Loucy (cell line): Measurements from ENCODE around the gene HSPA12B.
A peak's percentile ranks its signal among the peaks of the same experiment; 100 is the strongest.

Experiments used
- H2AFZ ChIP-seq: fragments of 200-600 bp; sonication (generic); 2 replicates; pipeline ENCODE4 v1.6.0; 2016; ENCODE audit warnings: antibody characterized with exemption, mild to moderate bottlenecking, low read length, moderate library complexity
- H3F3A ChIP-seq: fragments of 200-600 bp; 2 replicates; pipeline ENCODE4 v1.6.0; 2016; ENCODE audit warnings: antibody characterized with exemption, low read depth, mild to moderate bottlenecking
- H3K27me3 ChIP-seq: fragments of 200-600 bp; sonication (generic); 2 replicates; pipeline ENCODE4 v1.6.1; 2014; ENCODE audit warnings: low read length, mild to moderate bottlenecking; ENCODE audit not compliant: insufficient read depth, poor library complexity, severe bottlenecking
- H3K36me3 ChIP-seq: fragments of 200-600 bp; sonication (generic); 2 replicates; pipeline ENCODE4 v1.6.1; 2016; ENCODE audit warnings: low read length; ENCODE audit not compliant: insufficient read depth
- H3K4me1 ChIP-seq: fragments of 200-600 bp; sonication (generic); 2 replicates; pipeline ENCODE4 v1.5.1; 2014; ENCODE audit warnings: low read length, mild to moderate bottlenecking; ENCODE audit not compliant: insufficient read depth, poor library complexity, severe bottlenecking
- H3K4me2 ChIP-seq: fragments of 200-600 bp; sonication (generic); 2 replicates; pipeline ENCODE4 v1.6.0; 2014; ENCODE audit warnings: antibody characterized with exemption, low read length, low read depth, mild to moderate bottlenecking; ENCODE audit not compliant: poor library complexity, severe bottlenecking
- H3K4me3 ChIP-seq: fragments of 200-600 bp; sonication (generic); 2 replicates; pipeline ENCODE4 v1.5.1; 2014; ENCODE audit warnings: low read length, mild to moderate bottlenecking, mixed read lengths; ENCODE audit not compliant: poor library complexity, severe bottlenecking
- H3K79me2 ChIP-seq: fragments of 200-600 bp; sonication (generic); 2 replicates; pipeline ENCODE4 v1.6.1; 2014; ENCODE audit warnings: low read length; ENCODE audit not compliant: insufficient read depth
- H3K9ac ChIP-seq: fragments of 200-600 bp; sonication (generic); 2 replicates; pipeline ENCODE4 v1.6.0; 2014; ENCODE audit warnings: mild to moderate bottlenecking, low read depth, low read length, moderate library complexity; ENCODE audit not compliant: poor library complexity, severe bottlenecking
- H3K9me2 ChIP-seq: fragments of 200-600 bp; sonication (generic); replicated peaks from 2 replicates; pipeline ENCODE4 v1.6.1; 2016; ENCODE audit warnings: low read depth, low read length, mixed read lengths
- H3K9me3 ChIP-seq: fragments of 200-600 bp; sonication (generic); 2 replicates; pipeline ENCODE4 v1.6.1; 2014; ENCODE audit warnings: mild to moderate bottlenecking, antibody characterized with exemption, low read length, low read depth; ENCODE audit not compliant: insufficient read depth
- H4K20me1 ChIP-seq: fragments of 200-600 bp; sonication (generic); 2 replicates; pipeline ENCODE4 v1.6.0; 2014; ENCODE audit warnings: antibody characterized with exemption, low read length, mild to moderate bottlenecking; ENCODE audit not compliant: insufficient read depth, poor library complexity, severe bottlenecking
- EZH2phosphoT487 ChIP-seq: fragments of 200-600 bp; IDR thresholded peaks from 2 replicates; pipeline ENCODE4 v1.6.1; 2018; ENCODE audit warnings: antibody characterized with exemption, mild to moderate bottlenecking, moderate library complexity, borderline replicate concordance
- TF ChIP-seq, protein P1 (sequence below): fragments of 200-600 bp; sonication (generic); conservative IDR thresholded peaks from 2 replicates; pipeline ENCODE4 v1.5.1; 2014; ENCODE audit warnings: mild to moderate bottlenecking, antibody characterized with exemption, low read length

Gene HSPA12B

GRCh38 chr20:3760655-3761348 is 28.3 kb downstream of the HSPA12B start:
- H3K4me2 ChIP-seq = no peak overlapping the region
- H3K27me3 ChIP-seq = no peaks in the 10 kb centered on the region
- H3K79me2 ChIP-seq = 0 out of 2 replicates have a peak, but pooled peaks cover 4% of the 10 kb centered on the region
- H3K4me3 ChIP-seq = no peak overlapping the region
- H4K20me1 ChIP-seq = no peaks in the 10 kb centered on the region
- H3K9me3 ChIP-seq = no peaks in the 10 kb centered on the region
- H3K9me2 ChIP-seq = no peaks in the 10 kb centered on the region
- no peak for TF ChIP-seq EZH2phosphoT487
- H2AFZ ChIP-seq = no peak overlapping the region
- peaks cover 8% of the 10 kb centered on the region; the same call in 1 of the 2 replicates for H3K36me3 ChIP-seq
- no peak overlapping the region for H3K9ac ChIP-seq
- no peaks in the 10 kb centered on the region for H3F3A ChIP-seq
- peaks cover 16% of the 10 kb centered on the region for H3K4me1 ChIP-seq

DNA sequence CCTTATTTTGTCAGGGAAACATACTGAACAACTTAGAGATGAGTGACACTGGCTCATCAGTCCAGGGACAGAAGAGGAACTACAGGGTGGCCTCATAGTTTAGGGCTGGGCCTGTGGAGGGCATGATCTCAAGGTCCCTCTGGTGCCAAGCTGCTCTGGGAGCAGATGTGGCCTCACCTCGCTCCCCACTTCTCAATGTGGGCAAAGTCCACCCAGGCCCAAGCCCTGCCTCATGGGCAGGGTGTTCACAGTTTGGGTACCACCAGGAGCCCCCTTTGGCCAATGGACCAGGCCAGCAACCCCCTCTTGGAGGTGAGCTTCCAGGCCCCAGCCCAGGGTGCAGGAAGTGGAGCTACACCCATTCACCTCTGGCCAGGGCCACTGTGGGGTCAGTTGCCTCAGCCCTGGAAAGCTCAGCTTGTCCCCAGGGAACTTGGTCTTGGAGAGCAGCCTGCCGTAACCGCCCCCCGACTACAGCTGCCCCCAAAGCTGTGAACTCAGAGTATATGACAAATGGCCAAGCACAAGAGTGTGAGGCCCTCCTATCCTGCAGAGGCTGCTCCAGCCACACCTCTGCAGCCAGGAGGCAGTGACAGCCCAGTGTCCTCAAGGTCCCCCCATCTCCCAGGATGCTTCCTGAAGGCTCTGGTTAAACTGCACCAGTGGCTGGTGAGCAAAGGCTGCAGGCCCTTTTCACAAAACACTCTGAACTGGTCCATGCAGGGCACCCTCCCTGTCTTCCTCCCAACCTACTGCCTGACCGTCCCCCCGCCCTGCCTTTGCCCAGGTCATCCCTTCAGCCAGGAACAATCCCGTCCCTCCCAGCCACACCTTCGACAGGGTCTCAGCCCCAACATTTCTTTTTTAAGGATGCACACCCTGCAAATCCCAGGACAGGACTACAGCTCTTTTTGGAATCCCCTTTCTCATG is 31.5 kb downstream of the HSPA12B start:
- no peak overlapping the region for H3K4me3 ChIP-seq
- no peaks in the 10 kb centered on the region for H3F3A ChIP-seq
- no peak overlapping the region for H2AFZ ChIP-seq
- H3K79me2 ChIP-seq = peaks cover 14% of the 10 kb centered on the region; the same call in 1 of the 2 replicates
- H3K27me3 ChIP-seq = no peaks in the 10 kb centered on the region
- TF ChIP-seq EZH2phosphoT487 = no peak
- TF ChIP-seq, protein P1, sequence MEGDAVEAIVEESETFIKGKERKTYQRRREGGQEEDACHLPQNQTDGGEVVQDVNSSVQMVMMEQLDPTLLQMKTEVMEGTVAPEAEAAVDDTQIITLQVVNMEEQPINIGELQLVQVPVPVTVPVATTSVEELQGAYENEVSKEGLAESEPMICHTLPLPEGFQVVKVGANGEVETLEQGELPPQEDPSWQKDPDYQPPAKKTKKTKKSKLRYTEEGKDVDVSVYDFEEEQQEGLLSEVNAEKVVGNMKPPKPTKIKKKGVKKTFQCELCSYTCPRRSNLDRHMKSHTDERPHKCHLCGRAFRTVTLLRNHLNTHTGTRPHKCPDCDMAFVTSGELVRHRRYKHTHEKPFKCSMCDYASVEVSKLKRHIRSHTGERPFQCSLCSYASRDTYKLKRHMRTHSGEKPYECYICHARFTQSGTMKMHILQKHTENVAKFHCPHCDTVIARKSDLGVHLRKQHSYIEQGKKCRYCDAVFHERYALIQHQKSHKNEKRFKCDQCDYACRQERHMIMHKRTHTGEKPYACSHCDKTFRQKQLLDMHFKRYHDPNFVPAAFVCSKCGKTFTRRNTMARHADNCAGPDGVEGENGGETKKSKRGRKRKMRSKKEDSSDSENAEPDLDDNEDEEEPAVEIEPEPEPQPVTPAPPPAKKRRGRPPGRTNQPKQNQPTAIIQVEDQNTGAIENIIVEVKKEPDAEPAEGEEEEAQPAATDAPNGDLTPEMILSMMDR = no peak
- no peaks in the 10 kb centered on the region for H3K36me3 ChIP-seq
- H3K9me3 ChIP-seq = no peaks in the 10 kb centered on the region
- peak overlapping the region; percentile 87 for H3K9ac ChIP-seq
- peaks cover 31% of the 10 kb centered on the region for H3K4me1 ChIP-seq
- H3K4me2 ChIP-seq = peak overlapping the region; percentile 13
- no peaks in the 10 kb centered on the region for H4K20me1 ChIP-seq
- no peaks in the 10 kb centered on the region for H3K9me2 ChIP-seq

GRCh38 chr20:3764659-3765058 is 32.2 kb downstream of the HSPA12B start:
- H3K27me3 ChIP-seq = no peaks in the 10 kb centered on the region
- no peaks in the 10 kb centered on the region for H3F3A ChIP-seq
- no peaks in the 10 kb centered on the region for H3K9me2 ChIP-seq
- TF ChIP-seq, protein P1 = no peak
- TF ChIP-seq EZH2phosphoT487 = no peak
- no peaks in the 10 kb centered on the region for H3K36me3 ChIP-seq
- peak overlapping the region; percentile 99 for H3K4me2 ChIP-seq
- no peak overlapping the region for H3K4me3 ChIP-seq
- no peaks in the 10 kb centered on the region for H4K20me1 ChIP-seq
- peak overlapping the region; percentile 87 for H3K9ac ChIP-seq
- peaks cover 14% of the 10 kb centered on the region; the same call in 1 of the 2 replicates for H3K79me2 ChIP-seq
- no peak overlapping the region for H2AFZ ChIP-seq
- H3K4me1 ChIP-seq = peaks cover 34% of the 10 kb centered on the region
- H3K9me3 ChIP-seq = no peaks in the 10 kb centered on the region
